ENCODE measurements around the gene MEOX2.

The MEOX2 gene

DNA sequence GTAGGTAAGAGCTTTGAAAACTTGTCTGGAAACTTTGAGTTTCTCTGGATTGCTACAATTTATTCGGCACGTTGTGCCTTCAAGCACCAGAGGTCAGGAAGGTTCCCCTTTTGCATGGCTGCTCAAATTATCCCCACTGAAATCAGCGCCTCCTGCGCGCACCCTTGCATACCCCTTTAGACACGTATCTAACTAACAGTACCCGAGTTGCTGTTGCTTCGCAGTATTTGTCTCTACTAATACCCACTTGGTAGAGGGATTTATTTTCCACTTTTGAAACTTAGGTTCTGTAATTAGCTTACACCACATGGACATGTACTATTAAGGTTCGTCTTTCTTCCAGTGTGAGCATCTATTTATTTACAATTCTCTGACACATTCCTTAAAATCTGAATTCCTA lies 1.6 kb downstream of the MEOX2 start:
- H3K36me3 Mint-ChIP-seq (ENCODE audit: low read depth) = no peaks in the 10 kb centered on the region
- peak overlapping the region; percentile 81 to 87 (median 86) for H3K4me3 Mint-ChIP-seq
- H3K9me3 Mint-ChIP-seq = no peaks in the 10 kb centered on the region
- TF ChIP-seq, protein P1, sequence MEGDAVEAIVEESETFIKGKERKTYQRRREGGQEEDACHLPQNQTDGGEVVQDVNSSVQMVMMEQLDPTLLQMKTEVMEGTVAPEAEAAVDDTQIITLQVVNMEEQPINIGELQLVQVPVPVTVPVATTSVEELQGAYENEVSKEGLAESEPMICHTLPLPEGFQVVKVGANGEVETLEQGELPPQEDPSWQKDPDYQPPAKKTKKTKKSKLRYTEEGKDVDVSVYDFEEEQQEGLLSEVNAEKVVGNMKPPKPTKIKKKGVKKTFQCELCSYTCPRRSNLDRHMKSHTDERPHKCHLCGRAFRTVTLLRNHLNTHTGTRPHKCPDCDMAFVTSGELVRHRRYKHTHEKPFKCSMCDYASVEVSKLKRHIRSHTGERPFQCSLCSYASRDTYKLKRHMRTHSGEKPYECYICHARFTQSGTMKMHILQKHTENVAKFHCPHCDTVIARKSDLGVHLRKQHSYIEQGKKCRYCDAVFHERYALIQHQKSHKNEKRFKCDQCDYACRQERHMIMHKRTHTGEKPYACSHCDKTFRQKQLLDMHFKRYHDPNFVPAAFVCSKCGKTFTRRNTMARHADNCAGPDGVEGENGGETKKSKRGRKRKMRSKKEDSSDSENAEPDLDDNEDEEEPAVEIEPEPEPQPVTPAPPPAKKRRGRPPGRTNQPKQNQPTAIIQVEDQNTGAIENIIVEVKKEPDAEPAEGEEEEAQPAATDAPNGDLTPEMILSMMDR (IDR thresholded peaks at IDR 0.05; ENCODE audit: unreplicated experiment in 3 of 3) = no peak
- peaks cover 42% of the 10 kb centered on the region for H3K4me1 Mint-ChIP-seq
- H3K27me3 Mint-ChIP-seq (ENCODE audit: low read depth) = peaks cover 85% of the 10 kb centered on the region
- H3K27ac Mint-ChIP-seq = no peak overlapping the region

- Mint-ChIP-seq H3K9me3 (no peaks in the 10 kb centered on the region), H3K36me3 (ENCODE audit: low read depth) (no peaks in the 10 kb centered on the region), H3K4me3 (peak overlapping the region; percentile 57 to 87 (median 81)), H3K4me1 (peaks cover 42% of the 10 kb centered on the region), H3K27me3 (ENCODE audit: low read depth) (peaks cover 82% of the 10 kb centered on the region), H3K27ac (no peak overlapping the region)
- TF ChIP-seq, protein P1 (IDR thresholded peaks at IDR 0.05; ENCODE audit: unreplicated experiment in 3 of 3) = no peak
These were observed 2.2 kb downstream of the MEOX2 start for GRCh38 chr7:15684111-15684800.

DNA sequence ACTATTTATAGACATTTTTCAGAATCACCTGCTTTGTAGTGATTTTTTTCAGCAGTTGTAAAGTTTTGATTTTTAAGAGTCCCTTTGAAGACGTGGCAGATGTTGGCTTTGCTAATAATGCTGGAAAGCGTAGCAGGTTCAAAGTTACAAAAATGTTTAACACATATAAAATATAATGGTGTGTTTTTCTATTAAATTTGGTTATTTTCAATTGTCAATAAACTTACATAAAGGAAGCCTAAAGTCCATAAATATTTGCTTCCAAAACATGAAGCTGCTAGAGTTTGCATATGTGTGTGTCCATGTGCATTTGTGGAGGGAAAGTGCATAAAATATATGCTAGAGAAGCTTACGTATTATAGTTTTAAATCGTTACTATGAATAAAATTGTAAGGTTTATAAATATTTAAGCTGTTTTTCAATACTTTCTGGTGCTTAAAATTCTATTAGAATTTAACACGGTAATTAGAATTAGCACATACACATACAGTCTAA lies 3.7 kb downstream of the MEOX2 start:
- peak overlapping the region in 1 of 3 experiments; percentile 49 for H3K4me3 Mint-ChIP-seq
- no peak overlapping the region for H3K27ac Mint-ChIP-seq
- TF ChIP-seq, protein P1 (IDR thresholded peaks at IDR 0.05; ENCODE audit: unreplicated experiment in 3 of 3) = no peak
- H3K36me3 Mint-ChIP-seq (ENCODE audit: low read depth) = no peaks in the 10 kb centered on the region
- H3K9me3 Mint-ChIP-seq = no peaks in the 10 kb centered on the region
- peaks cover 29% of the 10 kb centered on the region for H3K4me1 Mint-ChIP-seq
- peaks cover 68% of the 10 kb centered on the region for H3K27me3 Mint-ChIP-seq (ENCODE audit: low read depth)

DNA sequence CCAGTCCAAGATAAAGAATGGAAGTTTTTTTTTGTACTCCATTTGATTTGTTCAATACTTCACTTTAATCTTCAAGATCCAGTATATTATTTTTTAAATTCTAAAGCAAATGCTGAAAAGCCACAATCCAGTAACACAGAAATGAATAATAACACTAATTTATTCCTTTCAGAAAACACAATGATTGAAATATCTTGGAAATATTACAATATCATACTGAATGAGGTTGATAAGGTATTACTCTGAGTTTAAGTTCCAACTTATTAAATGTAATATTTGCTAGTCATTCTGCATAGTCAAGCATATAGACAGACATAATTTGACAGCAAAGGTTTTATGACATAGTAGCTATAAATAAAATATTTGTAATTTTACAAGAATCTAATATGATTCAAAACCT lies 4.4 kb downstream of the MEOX2 start:
- TF ChIP-seq, protein P1 (IDR thresholded peaks at IDR 0.05; ENCODE audit: unreplicated experiment in 3 of 3) = no peak
- Mint-ChIP-seq H3K9me3 (no peaks in the 10 kb centered on the region), H3K4me3 (no peak overlapping the region), H3K27me3 (ENCODE audit: low read depth) (peaks cover 61% of the 10 kb centered on the region), H3K27ac (no peak overlapping the region), H3K36me3 (ENCODE audit: low read depth) (no peaks in the 10 kb centered on the region), H3K4me1 (peaks cover 22% of the 10 kb centered on the region)

DNA sequence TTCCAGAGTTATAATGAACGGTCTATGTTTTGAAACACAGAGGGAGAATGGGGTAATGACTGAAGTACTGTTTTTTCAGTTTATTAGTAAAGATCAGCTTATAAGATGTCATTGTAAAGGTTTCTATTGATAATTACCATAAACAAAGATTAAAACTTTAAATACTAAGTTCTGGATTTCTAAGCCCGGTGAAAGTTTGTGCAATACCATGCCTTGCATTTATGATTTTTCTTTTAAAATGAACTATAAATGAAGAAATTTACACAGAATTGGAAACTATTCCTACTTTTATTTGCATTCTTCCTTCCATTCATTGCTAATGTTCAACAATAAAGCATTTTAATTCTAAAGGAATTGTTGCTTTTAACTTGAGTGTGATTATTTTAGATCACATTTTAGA lies 4.9 kb downstream of the MEOX2 start:
- Mint-ChIP-seq H3K36me3 (ENCODE audit: low read depth) (no peaks in the 10 kb centered on the region), H3K27me3 (ENCODE audit: low read depth) (peaks cover 56% of the 10 kb centered on the region), H3K4me3 (no peak overlapping the region), H3K4me1 (peaks cover 17% of the 10 kb centered on the region), H3K9me3 (no peaks in the 10 kb centered on the region), H3K27ac (no peak overlapping the region)
- TF ChIP-seq, protein P1 (IDR thresholded peaks at IDR 0.05; ENCODE audit: unreplicated experiment in 3 of 3) = no peak

- H3K9me3 Mint-ChIP-seq = no peaks in the 10 kb centered on the region
- no peak overlapping the region for H3K27ac Mint-ChIP-seq
- no peak overlapping the region for H3K4me3 Mint-ChIP-seq
- TF ChIP-seq, protein P1 (IDR thresholded peaks at IDR 0.05; ENCODE audit: unreplicated experiment in 3 of 3) = no peak
- H3K4me1 Mint-ChIP-seq = peaks cover 13% of the 10 kb centered on the region
- peaks cover 52% of the 10 kb centered on the region for H3K27me3 Mint-ChIP-seq (ENCODE audit: low read depth)
- no peaks in the 10 kb centered on the region for H3K36me3 Mint-ChIP-seq (ENCODE audit: low read depth)
These were observed 5.3 kb downstream of the MEOX2 start for GRCh38 chr7:15681186-15681585.

All from nephron (organoid).